H9 (cell line): Measurements from ENCODE around the gene PCGF2. TPM values are rescaled to one million over a fixed set of nuclear protein-coding genes. Genes with fewer than 3 reads are reported as not detected.

Experiments used
- DNase-seq: peaks from one replicate; pipeline ENCODE4 v3.0.0-alpha.2; 2017
- H2AFZ ChIP-seq: one replicate; pipeline ENCODE4 v1.6.1; 2013; ENCODE audit warnings: mild to moderate bottlenecking, low read length, control low read depth, moderate library complexity
- H2AK5ac ChIP-seq: 2 replicates; pipeline ENCODE4 v1.6.1; 2013; ENCODE audit warnings: low read length, control low read depth, mixed read lengths; ENCODE audit not compliant: insufficient read length
- H2BK120ac ChIP-seq: one replicate; pipeline ENCODE4 v1.6.1; 2013; ENCODE audit warnings: low read depth, mild to moderate bottlenecking, low read length, control low read depth, inconsistent platforms; ENCODE audit not compliant: poor library complexity, severe bottlenecking
- H2BK12ac ChIP-seq: 2 replicates; pipeline ENCODE4 v1.6.1; 2013; ENCODE audit warnings: low read length, control low read depth, mixed read lengths, low read depth; ENCODE audit not compliant: insufficient read length
- H2BK15ac ChIP-seq: 2 replicates; pipeline ENCODE4 v1.6.1; 2013; ENCODE audit warnings: low read depth, low read length, control low read depth
- H2BK20ac ChIP-seq: one replicate; pipeline ENCODE4 v1.6.1; 2013; ENCODE audit warnings: low read depth, mild to moderate bottlenecking, low read length, control low read depth, inconsistent platforms; ENCODE audit not compliant: poor library complexity, severe bottlenecking
- H2BK5ac ChIP-seq: 2 replicates; pipeline ENCODE4 v1.6.1; 2013; ENCODE audit warnings: low read length, control low read depth, mixed read lengths; ENCODE audit not compliant: insufficient read length
- H3K14ac ChIP-seq: 2 replicates; pipeline ENCODE4 v1.6.1; 2013; ENCODE audit warnings: low read length, control low read depth; ENCODE audit not compliant: insufficient read depth
- H3K18ac ChIP-seq: 2 replicates; pipeline ENCODE4 v1.6.1; 2013; ENCODE audit warnings: low read depth, mild to moderate bottlenecking, mixed read lengths, low read length, control low read depth; ENCODE audit not compliant: insufficient read length
- H3K23ac ChIP-seq: 2 replicates; pipeline ENCODE4 v1.6.1; 2013; ENCODE audit warnings: low read length, control low read depth, mixed read lengths, low read depth; ENCODE audit not compliant: insufficient read length
- H3K23me2 ChIP-seq: 2 replicates; pipeline ENCODE4 v1.6.1; 2013; ENCODE audit warnings: low read depth, mild to moderate bottlenecking, mixed read lengths, low read length, control low read depth; ENCODE audit not compliant: insufficient read length, poor library complexity, severe bottlenecking
- H3K27ac ChIP-seq: 2 replicates; pipeline ENCODE4 v1.5.1; 2013; ENCODE audit warnings: low read length, control low read depth, mixed read lengths, low read depth; ENCODE audit not compliant: insufficient read length
- H3K27me3 ChIP-seq: 2 replicates; pipeline ENCODE4 v1.6.1; 2013; ENCODE audit warnings: low read length, control low read depth, inconsistent platforms; ENCODE audit not compliant: insufficient read depth
- H3K4ac ChIP-seq: 2 replicates; pipeline ENCODE4 v1.6.1; 2013; ENCODE audit warnings: low read depth, mild to moderate bottlenecking, control low read depth, inconsistent platforms, low read length, moderate library complexity
- H3K4me1 ChIP-seq: 2 replicates; pipeline ENCODE4 v1.6.1; 2013; ENCODE audit warnings: low read length, control low read depth, inconsistent platforms; ENCODE audit not compliant: insufficient read depth
- H3K4me2 ChIP-seq: 2 replicates; pipeline ENCODE4 v1.6.1; 2013; ENCODE audit warnings: low read length, control low read depth, mixed read lengths; ENCODE audit not compliant: insufficient read length, insufficient read depth
- H3K56ac ChIP-seq: 2 replicates; pipeline ENCODE4 v1.6.1; 2013; ENCODE audit warnings: low read depth, mild to moderate bottlenecking, mixed read lengths, low read length, control low read depth; ENCODE audit not compliant: insufficient read length
- H3K79me1 ChIP-seq: 2 replicates; pipeline ENCODE4 v1.6.1; 2013; ENCODE audit warnings: low read depth, mild to moderate bottlenecking, moderate library complexity, low read length, control low read depth, inconsistent platforms; ENCODE audit not compliant: insufficient read depth, poor library complexity, severe bottlenecking
- H3K79me2 ChIP-seq: 2 replicates; pipeline ENCODE4 v1.6.1; 2013; ENCODE audit warnings: low read length, control low read depth, inconsistent platforms; ENCODE audit not compliant: insufficient read depth
- H3K9ac ChIP-seq: 2 replicates; pipeline ENCODE4 v1.6.1; 2013; ENCODE audit warnings: low read length, control low read depth, mixed read lengths; ENCODE audit not compliant: insufficient read length; ENCODE audit errors: extremely low read depth
- H3K9me3 ChIP-seq: one replicate; pipeline ENCODE4 v1.6.1; 2013; ENCODE audit warnings: low read depth, low read length, inconsistent platforms; ENCODE audit not compliant: control insufficient read depth
- H3T11ph ChIP-seq: one replicate; pipeline ENCODE4 v1.6.1; 2013; ENCODE audit warnings: mild to moderate bottlenecking, low read length, control low read depth, inconsistent platforms
- H4K20me1 ChIP-seq: one replicate; pipeline ENCODE4 v1.6.1; 2013; ENCODE audit not compliant: control insufficient read depth, insufficient read length, insufficient read depth
- H4K5ac ChIP-seq: 2 replicates; pipeline ENCODE4 v1.6.1; 2013; ENCODE audit warnings: low read depth, mild to moderate bottlenecking, mixed read lengths, low read length, control low read depth; ENCODE audit not compliant: insufficient read length
- H4K8ac ChIP-seq: replicated peaks from 2 replicates; pipeline ENCODE4 v1.6.1; 2013; ENCODE audit warnings: low read length, control low read depth, mixed read lengths, low read depth; ENCODE audit not compliant: insufficient read length
- H4K91ac ChIP-seq: 2 replicates; pipeline ENCODE4 v1.6.1; 2013; ENCODE audit warnings: low read depth, mild to moderate bottlenecking, moderate library complexity, mixed read lengths, low read length, control low read depth; ENCODE audit not compliant: insufficient read length
- H3K27ac Mint-ChIP-seq, 3 experiments: 2 replicates in 2 of 3; 3 replicates in 1 of 3; pipeline ENCODE4 v1.8.0; 2020 to 2021; ENCODE audit warnings: mixed read lengths in 3 of 3, mild to moderate bottlenecking in 1 of 3, moderate library complexity in 1 of 3
- H3K27me3 Mint-ChIP-seq: 2 replicates; pipeline ENCODE4 v1.8.0; 2021; ENCODE audit warnings: low read depth, mild to moderate bottlenecking, moderate library complexity, mixed read lengths
- H3K36me3 Mint-ChIP-seq, 3 experiments: 2 replicates in 2 of 3; 3 replicates in 1 of 3; pipeline ENCODE4 v1.8.0; 2020 to 2021; ENCODE audit warnings: low read depth in 3 of 3, mixed read lengths in 3 of 3; ENCODE audit not compliant: insufficient read depth in 1 of 3
- H3K4me1 Mint-ChIP-seq, 2 experiments: 2 replicates each; pipeline ENCODE4 v1.8.0; 2020; ENCODE audit warnings: mixed read lengths in 2 of 2
- H3K4me3 Mint-ChIP-seq, 2 experiments: 2 replicates in 1 of 2; 3 replicates in 1 of 2; pipeline ENCODE4 v1.8.0; 2020 to 2021; ENCODE audit warnings: mild to moderate bottlenecking in 2 of 2, mixed read lengths in 2 of 2, moderate library complexity in 1 of 2
- H3K9me3 Mint-ChIP-seq, 2 experiments: 2 replicates in 1 of 2; 3 replicates in 1 of 2; pipeline ENCODE4 v1.8.0; 2020; ENCODE audit warnings: mild to moderate bottlenecking in 2 of 2, mixed read lengths in 2 of 2, moderate library complexity in 1 of 2
- CTCF ChIP-seq: fragments of 200-600 bp; sonication (generic); conservative IDR thresholded peaks from 3 replicates; pipeline ENCODE4 v1.8.0; 2021; ENCODE audit warnings: antibody characterized with exemption, mild to moderate bottlenecking
- WGBS: extraction: QIAGEN DNeasy Blood & Tissue Kit; methylation state at CpG from one replicate; pipeline ENCODE4 v1.1.7; 2013; ENCODE audit warnings: missing lambda C conversion rate, low lambda C conversion rate, mixed read lengths; ENCODE audit not compliant: insufficient read length; ENCODE audit errors: extremely low coverage; 5-methylcytosine and 5-hydroxymethylcytosine counted together
- total RNA-seq: library from RNA; stranded (reverse); gene quantifications from 2 replicates; pipeline ENCODE4 v1.2.1, GENCODE V29; 2021

The PCGF2 gene
- total RNA-seq, 1 experiment from 2014 or later: 106 TPM

- H3T11ph ChIP-seq: no peak overlapping the region
- Mint-ChIP-seq H3K4me3 (no peak overlapping the region), H3K4me1 (peaks cover 24 to 40% of the 10 kb centered on the region in 2 experiments), H3K36me3 (peaks cover 31 to 63% (median 58%) of the 10 kb centered on the region in 3 experiments; a peak in 6 of 7 replicates), H3K27me3 (no peaks in the 10 kb centered on the region; the same call in 1 of the 2 replicates), H3K9me3 (no peaks in the 10 kb centered on the region; a peak in 1 of 5 replicates), H3K27ac (no peak overlapping the region)
- no peaks in the 10 kb centered on the region for H4K20me1 ChIP-seq
- H3K9ac ChIP-seq: no peak overlapping the region
- H2BK5ac ChIP-seq: no peak overlapping the region
- WGBS: no CpG with 5 or more reads among the region's 16 CpGs
- no peak overlapping the region for H2AFZ ChIP-seq
- no peak overlapping the region for H2BK120ac ChIP-seq
- H3K14ac ChIP-seq: no peak overlapping the region
- no peak for TF ChIP-seq CTCF
- H3K23me2 ChIP-seq: peaks cover 4% of the 10 kb centered on the region
- H3K27ac ChIP-seq: no peak overlapping the region
- H2BK20ac ChIP-seq: no peak overlapping the region
- H3K56ac ChIP-seq: no peak overlapping the region
- H2BK15ac ChIP-seq: no peak overlapping the region
- no peak overlapping the region for H4K8ac ChIP-seq
- peaks cover 13% of the 10 kb centered on the region for H3K79me1 ChIP-seq
- H4K5ac ChIP-seq: no peak overlapping the region
- H3K27me3 ChIP-seq: no peaks in the 10 kb centered on the region
- no peak overlapping the region for H2AK5ac ChIP-seq
- H3K9me3 ChIP-seq: no peaks in the 10 kb centered on the region
- DNase-seq: no peak
- no peak overlapping the region for H3K18ac ChIP-seq
- H3K4me1 ChIP-seq: no peaks in the 10 kb centered on the region; the same call in 1 of the 2 replicates
- H2BK12ac ChIP-seq: no peak overlapping the region
- H3K4me2 ChIP-seq: no peak overlapping the region
- no peak overlapping the region for H3K4ac ChIP-seq
- H3K79me2 ChIP-seq: peaks cover 33% of the 10 kb centered on the region; the same call in 1 of the 2 replicates
- H3K23ac ChIP-seq: no peak overlapping the region
- no peak overlapping the region for H4K91ac ChIP-seq
Measured at GRCh38 chr17:38738686-38739085, 9.4 kb downstream of the PCGF2 start.
